Erythroblast (primary cell): Measurements from ENCODE around the gene GNB5.
"Not testable (repeated sequence)": the region's sequence is repeated elsewhere in the genome, so short reads cannot be mapped to it uniquely, and the experiment has no call there.

Source experiments
- DNase-seq, 2 experiments: peaks; one replicate each; lab custom pipeline; 2025; lab: John Stamatoyannopoulos, UW
- GATA1 ChIP-seq: IDR thresholded peaks from 2 replicates; pipeline ENCODE4 v1.6.1; 2011; ENCODE audit warnings: low read depth, mild to moderate bottlenecking, control low read depth, low read length, moderate library complexity
- POLR2A ChIP-seq: IDR thresholded peaks from 2 replicates; pipeline ENCODE4 v1.6.1; 2011; ENCODE audit warnings: mild to moderate bottlenecking, low read length

Gene GNB5

GRCh38 chr15:52083603-52084002 lies 107.6 kb downstream of the GNB5 start:
- DNase-seq = no peak
- no peak for TF ChIP-seq GATA1
- TF ChIP-seq POLR2A = no peak

GRCh38 chr15:52083037-52083359 lies 108.2 kb downstream of the GNB5 start:
- DNase-seq = not testable (repeated sequence)

- TF ChIP-seq POLR2A (no peak), GATA1 (no peak)
- no peak for DNase-seq
These were observed 108.8 kb downstream of the GNB5 start for GRCh38 chr15:52082197-52083036.

- DNase-seq = no peak
- no peak for TF ChIP-seq POLR2A
- no peak for TF ChIP-seq GATA1
These were observed 110.3 kb downstream of the GNB5 start for GRCh38 chr15:52080706-52081392.

- DNase-seq = no peak
These were observed 111.2 kb downstream of the GNB5 start for GRCh38 chr15:52080031-52080430.

GRCh38 chr15:52078876-52079700 lies 112.1 kb downstream of the GNB5 start:
- peak; percentile 76 to 88 for DNase-seq

More at GRCh38 chr15:52080031-52080430, 111.2 kb downstream of the GNB5 start:
- TF ChIP-seq GATA1 (no peak), POLR2A (no peak)

GRCh38 chr15:52078197-52078875 lies 112.9 kb downstream of the GNB5 start:
- DNase-seq = peak in 1 of 2 experiments; percentile 41
- no peak for TF ChIP-seq GATA1
- no peak for TF ChIP-seq POLR2A

More at GRCh38 chr15:52078876-52079700, 112.1 kb downstream of the GNB5 start:
- TF ChIP-seq POLR2A (no peak), GATA1 (no peak)

GRCh38 chr15:52076889-52077781 lies 114.1 kb downstream of the GNB5 start:
- DNase-seq = peak; percentile 14 to 64

GRCh38 chr15:52071570-52071969 lies 119.6 kb downstream of the GNB5 start:
- no peak for DNase-seq
- TF ChIP-seq GATA1 (no peak), POLR2A (no peak)

More at GRCh38 chr15:52076889-52077781, 114.1 kb downstream of the GNB5 start:
- TF ChIP-seq GATA1 (no peak), POLR2A (no peak)

GRCh38 chr15:52069559-52069958 lies 121.6 kb downstream of the GNB5 start:
- TF ChIP-seq GATA1 = no peak
- TF ChIP-seq POLR2A = no peak
- DNase-seq = no peak

GRCh38 chr15:52068004-52068615 lies 123.1 kb downstream of the GNB5 start:
- no peak for TF ChIP-seq POLR2A
- peak in 1 of 2 experiments; percentile 17 for DNase-seq

GRCh38 chr15:52067545-52067926 lies 123.7 kb downstream of the GNB5 start:
- no peak for TF ChIP-seq POLR2A
- TF ChIP-seq GATA1 = no peak
- DNase-seq = no peak
